KOPT-K1 (cell line): ENCODE data around the gene CALU.

Experiments used
- H3K27ac ChIP-seq: fragments of 200-600 bp; sonication (generic); 2 replicates; pipeline ENCODE4 v1.5.1; 2016; ENCODE audit warnings: antibody characterized with exemption, mild to moderate bottlenecking, low read depth, low read length; ENCODE audit not compliant: poor library complexity, severe bottlenecking
- H3K36me3 ChIP-seq: fragments of 200-600 bp; sonication (generic); 2 replicates; pipeline ENCODE4 v1.5.1; 2017; ENCODE audit warnings: antibody characterized with exemption, mild to moderate bottlenecking, low read length, moderate library complexity; ENCODE audit not compliant: insufficient read depth
- H3K9me3 ChIP-seq: fragments of 200-600 bp; sonication (generic); 2 replicates; pipeline ENCODE4 v1.5.1; 2017; ENCODE audit warnings: antibody characterized with exemption, low read length, mild to moderate bottlenecking; ENCODE audit not compliant: insufficient read depth, poor library complexity, severe bottlenecking

CALU gene

GRCh38 chr7:128739048-128739962 lies at the start of gene CALU:
CALU (plus strand) TSS chr7:128739359; CDS start chr7:128748584, 9,225 bp downstream.
- H3K9me3 ChIP-seq = no peaks in the 10 kb centered on the region
- peak within 1 kb of the TSS; percentile 74 for H3K27ac ChIP-seq
- H3K36me3 ChIP-seq = peaks cover 19% of the 10 kb centered on the region; the same call in 1 of the 2 replicates

GRCh38 chr7:128691227-128691626 lies 47.9 kb upstream of the CALU start:
- H3K36me3 ChIP-seq = no peaks in the 10 kb centered on the region
- H3K9me3 ChIP-seq = no peaks in the 10 kb centered on the region
- H3K27ac ChIP-seq = no peak overlapping the region

GRCh38 chr7:128692623-128693270 lies 46.4 kb upstream of the CALU start:
- Histone ChIP-seq H3K27ac (no peak overlapping the region), H3K36me3 (no peaks in the 10 kb centered on the region)

GRCh38 chr7:128693373-128694015 lies 45.7 kb upstream of the CALU start:
- H3K27ac ChIP-seq = no peak overlapping the region
- no peaks in the 10 kb centered on the region for H3K9me3 ChIP-seq
- H3K36me3 ChIP-seq = no peaks in the 10 kb centered on the region

More at GRCh38 chr7:128692623-128693270, 46.4 kb upstream of the CALU start:
- no peaks in the 10 kb centered on the region for H3K9me3 ChIP-seq

GRCh38 chr7:128694738-128695137 lies 44.4 kb upstream of the CALU start:
- no peak overlapping the region for H3K27ac ChIP-seq
- H3K36me3 ChIP-seq = no peaks in the 10 kb centered on the region

GRCh38 chr7:128697302-128697905 lies 41.8 kb upstream of the CALU start:
- Histone ChIP-seq H3K9me3 (no peaks in the 10 kb centered on the region), H3K27ac (no peak overlapping the region), H3K36me3 (no peaks in the 10 kb centered on the region)

More at GRCh38 chr7:128694738-128695137, 44.4 kb upstream of the CALU start:
- no peaks in the 10 kb centered on the region for H3K9me3 ChIP-seq

- Histone ChIP-seq H3K9me3 (no peaks in the 10 kb centered on the region), H3K27ac (no peak overlapping the region), H3K36me3 (no peaks in the 10 kb centered on the region)
Observed at GRCh38 chr7:128699196-128699712, 39.9 kb upstream of the CALU start.

- H3K9me3 ChIP-seq = no peaks in the 10 kb centered on the region
- no peak overlapping the region for H3K27ac ChIP-seq
- H3K36me3 ChIP-seq = no peaks in the 10 kb centered on the region
Observed at GRCh38 chr7:128699895-128700294, 39.3 kb upstream of the CALU start.

GRCh38 chr7:128701062-128701785 lies 37.9 kb upstream of the CALU start:
- no peaks in the 10 kb centered on the region for H3K9me3 ChIP-seq
- no peaks in the 10 kb centered on the region for H3K36me3 ChIP-seq
- H3K27ac ChIP-seq = no peak overlapping the region

GRCh38 chr7:128703609-128704241 lies 35.4 kb upstream of the CALU start:
- Histone ChIP-seq H3K9me3 (no peaks in the 10 kb centered on the region), H3K36me3 (no peaks in the 10 kb centered on the region), H3K27ac (no peak overlapping the region)

GRCh38 chr7:128705891-128706333 lies 33.2 kb upstream of the CALU start:
- Histone ChIP-seq H3K27ac (no peak overlapping the region), H3K36me3 (no peaks in the 10 kb centered on the region), H3K9me3 (no peaks in the 10 kb centered on the region)

GRCh38 chr7:128707752-128708151 lies 31.4 kb upstream of the CALU start:
- H3K27ac ChIP-seq = no peak overlapping the region

GRCh38 chr7:128708235-128708634 lies 30.9 kb upstream of the CALU start:
- H3K9me3 ChIP-seq = no peaks in the 10 kb centered on the region
- no peaks in the 10 kb centered on the region for H3K36me3 ChIP-seq
- H3K27ac ChIP-seq = no peak overlapping the region

More at GRCh38 chr7:128707752-128708151, 31.4 kb upstream of the CALU start:
- no peaks in the 10 kb centered on the region for H3K9me3 ChIP-seq
- H3K36me3 ChIP-seq = no peaks in the 10 kb centered on the region

- Histone ChIP-seq H3K9me3 (no peaks in the 10 kb centered on the region), H3K36me3 (no peaks in the 10 kb centered on the region), H3K27ac (no peak overlapping the region)
Observed at GRCh38 chr7:128708824-128709223, 30.3 kb upstream of the CALU start.
